Tongue (tissue), 2 donors: ENCODE results near the gene AOPEP. TPM values are rescaled to one million over a fixed set of nuclear protein-coding genes. Genes with fewer than 3 reads are reported as not detected.
A peak's percentile ranks its signal among the peaks of the same experiment; 100 is the strongest.

Experiments used
- DNase-seq: peaks from one replicate; pipeline ENCODE4 v3.0.0-alpha.2; 2015
- total RNA-seq: library from RNA; depleted of rRNA; stranded (reverse); fragments of >200 nt; gene quantifications from one replicate; pipeline ENCODE4 v1.2.3, GENCODE V29; 2014

Gene AOPEP
- total RNA-seq, 1 donor from 2014 or later = 391 TPM

GRCh38 chr9:95038666-95039065, 312.2 kb downstream of the AOPEP start:
- DNase-seq = no peak

GRCh38 chr9:95040106-95040505, 313.6 kb downstream of the AOPEP start:
- DNase-seq = no peak

GRCh38 chr9:95043826-95044225, 317.3 kb downstream of the AOPEP start:
- DNase-seq = no peak

GRCh38 chr9:95044731-95045508, 318.4 kb downstream of the AOPEP start:
- DNase-seq = peak; percentile 81

GRCh38 chr9:95045751-95046150, 319.3 kb downstream of the AOPEP start:
- no peak for DNase-seq

- no peak for DNase-seq
These were observed 321.1 kb downstream of the AOPEP start for GRCh38 chr9:95047452-95048224.

- peak; percentile 76 for DNase-seq
These were observed 322.0 kb downstream of the AOPEP start for GRCh38 chr9:95048225-95049087.

GRCh38 chr9:95049761-95050160, 323.3 kb downstream of the AOPEP start:
- DNase-seq = peak; percentile 78

GRCh38 chr9:95053611-95054570, 327.4 kb downstream of the AOPEP start:
- DNase-seq = no peak

GRCh38 chr9:95055334-95055850, 328.9 kb downstream of the AOPEP start:
- DNase-seq = no peak

GRCh38 chr9:95055851-95056551, 329.5 kb downstream of the AOPEP start:
- peak; percentile 89 for DNase-seq

- no peak for DNase-seq
These were observed 330.6 kb downstream of the AOPEP start for GRCh38 chr9:95057101-95057500.

- no peak for DNase-seq
These were observed 331.8 kb downstream of the AOPEP start for GRCh38 chr9:95058121-95058785.

GRCh38 chr9:95058795-95059386, 332.4 kb downstream of the AOPEP start:
- no peak for DNase-seq

GRCh38 chr9:95060234-95060633, 333.7 kb downstream of the AOPEP start:
- no peak for DNase-seq

GRCh38 chr9:95060916-95061315, 334.4 kb downstream of the AOPEP start:
- DNase-seq = no peak

- peak; percentile 95 for DNase-seq
These were observed 335.6 kb downstream of the AOPEP start for GRCh38 chr9:95061916-95062595.

- DNase-seq = no peak
These were observed 336.1 kb downstream of the AOPEP start for GRCh38 chr9:95062596-95063065.

- DNase-seq = no peak
These were observed 336.8 kb downstream of the AOPEP start for GRCh38 chr9:95063300-95063699.
